ENCODE results near the gene TGM5. TPM values are rescaled to one million over a fixed set of nuclear protein-coding genes. Genes with fewer than 3 reads are reported as not detected.

Gene TGM5
- total RNA-seq, 1 experiment from 2014 or later: 0.39 TPM

GRCh38 chr15:43277231-43277823, 10.6 kb upstream of the TGM5 start:
- TF ChIP-seq CTCF (conservative IDR thresholded peaks at IDR 0.05) (no peak), EZH2 (IDR thresholded peaks at IDR 0.05; ENCODE audit: low read depth) (no peak)
- no peak overlapping the region for H3K4me2 ChIP-seq
- ChIA-PET CTCF (interaction anchor here (0.5 kb wide), 1 partner anchor 8 kb away, joined by 3 read pairs; no protein-coding TSS in a partner anchor), POLR2A (ENCODE audit: unreplicated experiment) (no interaction called here)
- H3K4me1 ChIP-seq (replicated peaks; ENCODE audit: insufficient read depth): peaks cover 6% of the 10 kb centered on the region; the same call in 1 of the 2 replicates
- H3K27ac ChIP-seq: no peak overlapping the region
- no peak overlapping the region for H3K4me3 ChIP-seq
- H2AFZ ChIP-seq: no peak overlapping the region
- intact Hi-C loops (cut with micrococcal nuclease; ENCODE audit: unreplicated experiment): no loop called here
- no peaks in the 10 kb centered on the region for H3K79me2 ChIP-seq (ENCODE audit: low read depth)
- H3K9me2 ChIP-seq (ENCODE audit: insufficient read depth): no peaks in the 10 kb centered on the region
- no peaks in the 10 kb centered on the region for H3K9me3 ChIP-seq (ENCODE audit: insufficient read depth, low read depth)
- H3K27me3 ChIP-seq (ENCODE audit: insufficient read depth, low read depth): no peaks in the 10 kb centered on the region
- no peak for DNase-seq
- peaks cover 3% of the 10 kb centered on the region; the same call in 1 of the 2 replicates for H3F3A ChIP-seq (ENCODE audit: insufficient read depth, low read depth)
- BruUV-seq (replicated peaks): no TSS peak
- H4K20me1 ChIP-seq (ENCODE audit: insufficient read depth): no peaks in the 10 kb centered on the region
- no peaks in the 10 kb centered on the region for H3K36me3 ChIP-seq (ENCODE audit: low read depth)

- Histone ChIP-seq H3K9me2 (ENCODE audit: insufficient read depth) (no peaks in the 10 kb centered on the region), H3K79me2 (ENCODE audit: low read depth) (no peaks in the 10 kb centered on the region), H3K4me1 (replicated peaks; ENCODE audit: insufficient read depth) (peaks cover 6% of the 10 kb centered on the region; the same call in 1 of the 2 replicates), H3K27ac (no peak overlapping the region), H3K4me3 (no peak overlapping the region), H4K20me1 (ENCODE audit: insufficient read depth) (no peaks in the 10 kb centered on the region), H2AFZ (no peak overlapping the region), H3K9me3 (ENCODE audit: insufficient read depth, low read depth) (no peaks in the 10 kb centered on the region), H3K36me3 (ENCODE audit: low read depth) (no peaks in the 10 kb centered on the region), H3F3A (ENCODE audit: insufficient read depth, low read depth) (peaks cover 3% of the 10 kb centered on the region; the same call in 1 of the 2 replicates), H3K27me3 (ENCODE audit: insufficient read depth, low read depth) (no peaks in the 10 kb centered on the region), H3K4me2 (no peak overlapping the region)
- CTCF ChIA-PET: interaction anchor here (0.9 to 1.1 kb wide), 2 partner anchors 51 to 66 kb away, joined by 3 read pairs; no protein-coding TSS in a partner anchor
- BruUV-seq (replicated peaks): no TSS peak
- POLR2A ChIA-PET (ENCODE audit: unreplicated experiment): no interaction called here
- intact Hi-C loops (cut with micrococcal nuclease; ENCODE audit: unreplicated experiment): no loop called here
- TF ChIP-seq CTCF (conservative IDR thresholded peaks at IDR 0.05): no peak
- no peak for TF ChIP-seq EZH2 (IDR thresholded peaks at IDR 0.05; ENCODE audit: low read depth)
- no peak for DNase-seq
These were observed 10.0 kb upstream of the TGM5 start for GRCh38 chr15:43276563-43277200.

- no peaks in the 10 kb centered on the region for H3K36me3 ChIP-seq (ENCODE audit: low read depth)
- H3K4me1 ChIP-seq (replicated peaks; ENCODE audit: insufficient read depth): peaks cover 6% of the 10 kb centered on the region; the same call in 1 of the 2 replicates
- POLR2A ChIA-PET (ENCODE audit: unreplicated experiment): no interaction called here
- no peaks in the 10 kb centered on the region for H3K27me3 ChIP-seq (ENCODE audit: insufficient read depth, low read depth)
- no peaks in the 10 kb centered on the region for H3K9me2 ChIP-seq (ENCODE audit: insufficient read depth)
- H3K4me3 ChIP-seq: no peak overlapping the region
- intact Hi-C loops (cut with micrococcal nuclease; ENCODE audit: unreplicated experiment): no loop called here
- H3K9me3 ChIP-seq (ENCODE audit: insufficient read depth, low read depth): no peaks in the 10 kb centered on the region
- H4K20me1 ChIP-seq (ENCODE audit: insufficient read depth): no peaks in the 10 kb centered on the region
- H3K79me2 ChIP-seq (ENCODE audit: low read depth): no peaks in the 10 kb centered on the region
- BruUV-seq (replicated peaks): no TSS peak
- no peak overlapping the region for H2AFZ ChIP-seq
- H3K27ac ChIP-seq: no peak overlapping the region
- DNase-seq: no peak
- CTCF ChIA-PET: interaction anchor here (0.9 to 1.1 kb wide), 2 partner anchors 51 to 65 kb away, joined by 3 read pairs; no protein-coding TSS in a partner anchor
- TF ChIP-seq EZH2 (IDR thresholded peaks at IDR 0.05; ENCODE audit: low read depth) (no peak), CTCF (conservative IDR thresholded peaks at IDR 0.05) (no peak)
- no peak overlapping the region for H3K4me2 ChIP-seq
- H3F3A ChIP-seq (ENCODE audit: insufficient read depth, low read depth): peaks cover 3% of the 10 kb centered on the region; the same call in 1 of the 2 replicates
These were observed 9.2 kb upstream of the TGM5 start for GRCh38 chr15:43275740-43276562.

Data from PC-9 (cell line).